K562 (cell line): Measurements from ENCODE around the gene PPT1. TPM values are rescaled to one million over a fixed set of nuclear protein-coding genes. Genes with fewer than 3 reads are reported as not detected.

Experiments used
- BRF1 ChIP-seq: IDR thresholded peaks from 3 replicates; pipeline ENCODE4 v1.6.1; 2011; ENCODE audit warnings: borderline replicate concordance, mild to moderate bottlenecking; ENCODE audit not compliant: insufficient read length; ENCODE audit errors: extremely low read depth
- FOS ChIP-seq: IDR thresholded peaks from 3 replicates; pipeline ENCODE4 v1.6.1; 2011; ENCODE audit not compliant: insufficient read length; ENCODE audit errors: extremely low read depth
- GATAD2A ChIP-seq: fragments of 450-650 bp; IDR thresholded peaks from 2 replicates; pipeline ENCODE4 v1.6.1; 2017
- KDM1A ChIP-seq, 2 experiments: fragments of 450-650 bp; IDR thresholded peaks; 2 replicates each; pipeline ENCODE4 v1.6.1; 2016; ENCODE audit warnings: mild to moderate bottlenecking in 2 of 2
- PHF20 ChIP-seq: fragments of 450-650 bp; IDR thresholded peaks from 2 replicates; pipeline ENCODE4 v1.6.1; 2018; ENCODE audit not compliant: partially characterized antibody
- POLR2AphosphoS2 ChIP-seq: IDR thresholded peaks from 2 replicates; pipeline ENCODE4 v1.6.1; 2012; ENCODE audit warnings: low read length, improper control_type of control experiment
- RAD21 ChIP-seq, 2 experiments: fragments of 250-450 bp in 1 of 2; fragments of 450-650 bp in 1 of 2; sonication (Bioruptor Pico) in 1 of 2; formaldehyde crosslinking in 1 of 2; IDR thresholded peaks in 1 of 2; conservative IDR thresholded peaks in 1 of 2; 2 replicates each; pipeline versions ENCODE4 v1.4.0 to v1.8.0; 2020 to 2022; ENCODE audit warnings: mild to moderate bottlenecking in 2 of 2, moderate library complexity in 1 of 2
- RBM22 ChIP-seq: fragments of 200-400 bp; formaldehyde crosslinking; IDR thresholded peaks from 2 replicates; pipeline ENCODE4 v1.6.1; 2018; ENCODE audit warnings: low read length, low read depth; ENCODE audit not compliant: poor library complexity, severe bottlenecking
- RHOXF2B ChIP-seq: fragments of 250-450 bp; sonication (Bioruptor Pico); conservative IDR thresholded peaks from 2 replicates; pipeline ENCODE4 v1.5.1; 2021
- RNF2 ChIP-seq: sonication (generic); IDR thresholded peaks from 2 replicates; pipeline ENCODE4 v1.6.1; 2016
- SAFB ChIP-seq: fragments of 200-400 bp; formaldehyde crosslinking; IDR thresholded peaks from 2 replicates; pipeline ENCODE4 v1.6.1; 2017; ENCODE audit warnings: low read depth, low read length, borderline replicate concordance
- SRSF7 ChIP-seq: fragments of 200-400 bp; formaldehyde crosslinking; optimal IDR thresholded peaks from 2 replicates; pipeline ENCODE3; 2017; ENCODE audit warnings: mild to moderate bottlenecking, low read depth, low read length
- ZBTB1 ChIP-seq: sonication (generic); formaldehyde crosslinking; IDR thresholded peaks from 2 replicates; pipeline ENCODE4 v1.8.1; 2023; ENCODE audit warnings: missing genetic modification reagents, low read depth, mild to moderate bottlenecking, borderline replicate concordance
- ZC3H8 ChIP-seq: fragments of 450-650 bp; IDR thresholded peaks from 2 replicates; pipeline ENCODE4 v1.6.1; 2017
- ZKSCAN8 ChIP-seq: fragments of 200-800 bp; sonication (Bioruptor generic); IDR thresholded peaks from 2 replicates; pipeline ENCODE4 v1.6.1; 2016; ENCODE audit warnings: missing genetic modification characterization, missing compliant biosample characterization
- ZNF12 ChIP-seq: sonication (generic); formaldehyde crosslinking; IDR thresholded peaks from 2 replicates; pipeline ENCODE4 v1.4.0; 2020; ENCODE audit warnings: mild to moderate bottlenecking, missing genetic modification reagents
- ZNF507 ChIP-seq: conservative IDR thresholded peaks from 2 replicates; pipeline ENCODE4 v1.6.1; 2017; ENCODE audit warnings: missing genetic modification characterization, missing compliant biosample characterization
- polyA plus RNA-seq, 8 experiments: library from polyadenylated mRNA; depleted of rRNA in 4 of 8; stranded (reverse) in 5 of 8; unstranded in 3 of 8; fragments of >200 nt; fragmentation: Nextera tagmentation in 2 of 8; fragmentation: Illumina TruSeq in 1 of 8; extraction: Ambion mirVana in 2 of 8; extraction: Trizol in 1 of 8; gene quantifications; 2 replicates each; pipeline versions ENCODE4 v1.2.1 to v1.2.3, GENCODE V29; 2011 to 2014; ENCODE audit warnings: inconsistent platforms in 1 of 8, missing spikeins in 1 of 8
- total RNA-seq, 7 experiments: library from RNA; depleted of rRNA in 6 of 7; stranded (reverse); fragments of >200 nt in 6 of 7; fragmentation: Illumina TruSeq in 2 of 7; extraction: Trizol in 2 of 7; gene quantifications; 2 replicates each; pipeline versions ENCODE4 v1.2.1 to v1.2.3, GENCODE V29; 2011 to 2021; ENCODE audit warnings: low replicate concordance in 1 of 7
- TF ChIP-seq, protein P1 (sequence below): fragments of 450-650 bp; formaldehyde crosslinking; IDR thresholded peaks from 2 replicates; pipeline ENCODE4 v1.4.0; 2022; ENCODE audit warnings: missing genetic modification characterization
- TF ChIP-seq, protein P2 (sequence below): fragments of 250-450 bp; sonication (Bioruptor Pico); IDR thresholded peaks from 2 replicates; pipeline ENCODE4 v1.5.0; 2021; ENCODE audit warnings: mild to moderate bottlenecking, borderline replicate concordance
- TF ChIP-seq, protein P3 (sequence below): fragments of 450-650 bp; IDR thresholded peaks from 2 replicates; pipeline ENCODE4 v1.6.1; 2016; ENCODE audit warnings: mild to moderate bottlenecking
- TF ChIP-seq, protein P4 (sequence below): fragments of 200-800 bp; sonication (Bioruptor generic); IDR thresholded peaks from 2 replicates; pipeline ENCODE4 v1.6.1; 2017; ENCODE audit warnings: missing genetic modification characterization, missing compliant biosample characterization

PPT1 gene
- total and polyA plus RNA-seq, 9 of the 15 experiments (the other 6 are each of a cell fraction or from before 2014, with no cell fraction given): 72.2 to 285 (median 143) TPM

DNA sequence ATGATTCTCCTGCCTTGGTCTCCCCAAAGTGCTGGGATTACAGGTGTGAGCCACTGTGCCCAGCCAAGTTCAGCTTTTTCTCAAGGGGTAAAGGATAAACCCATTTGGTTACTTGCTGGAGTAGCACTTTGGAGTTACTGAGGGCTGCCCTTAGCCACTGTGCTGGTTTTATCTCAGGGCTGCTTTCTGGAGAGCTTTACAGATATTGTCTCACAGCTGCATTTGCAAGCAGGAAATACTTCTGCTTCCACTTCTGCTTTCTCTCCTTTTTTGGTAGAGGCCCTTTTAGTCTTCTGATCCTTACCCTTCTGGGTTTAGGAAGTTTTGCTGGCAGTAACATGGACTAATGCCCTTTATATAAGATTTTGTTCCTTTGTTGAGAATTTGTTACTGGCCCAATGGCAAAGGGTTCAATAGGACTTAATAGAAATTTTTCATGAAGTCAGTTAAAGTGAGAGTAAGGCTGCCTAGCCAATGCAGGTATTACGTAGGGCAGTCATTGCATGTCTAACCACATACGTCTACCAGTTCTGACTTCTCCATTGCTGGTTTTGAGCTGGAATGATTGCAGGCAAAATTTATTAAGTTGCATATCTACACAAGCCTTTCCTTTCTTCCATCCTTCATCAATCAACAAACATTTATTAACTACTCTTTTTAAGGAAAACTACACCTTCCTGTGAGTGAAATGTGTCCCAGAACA is 32.1 kb downstream of the PPT1 start (continued):
- TF ChIP-seq, protein P1, sequence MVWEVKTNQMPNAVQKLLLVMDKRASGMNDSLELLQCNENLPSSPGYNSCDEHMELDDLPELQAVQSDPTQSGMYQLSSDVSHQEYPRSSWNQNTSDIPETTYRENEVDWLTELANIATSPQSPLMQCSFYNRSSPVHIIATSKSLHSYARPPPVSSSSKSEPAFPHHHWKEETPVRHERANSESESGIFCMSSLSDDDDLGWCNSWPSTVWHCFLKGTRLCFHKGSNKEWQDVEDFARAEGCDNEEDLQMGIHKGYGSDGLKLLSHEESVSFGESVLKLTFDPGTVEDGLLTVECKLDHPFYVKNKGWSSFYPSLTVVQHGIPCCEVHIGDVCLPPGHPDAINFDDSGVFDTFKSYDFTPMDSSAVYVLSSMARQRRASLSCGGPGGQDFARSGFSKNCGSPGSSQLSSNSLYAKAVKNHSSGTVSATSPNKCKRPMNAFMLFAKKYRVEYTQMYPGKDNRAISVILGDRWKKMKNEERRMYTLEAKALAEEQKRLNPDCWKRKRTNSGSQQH (CRISPR knock-in tag): no peak
- TF ChIP-seq ZC3H8 (no peak), RNF2 (no peak), ZNF12 (CRISPR knock-in tag) (no peak), SRSF7 (no peak), GATAD2A (no peak), ZKSCAN8 (CRISPR knock-in tag) (no peak), KDM1A (IDR thresholded peaks at IDR 0.05) (no peak), RAD21 (CRISPR knock-in tag; conservative IDR thresholded peaks at IDR 0.05 in 1 of 2, IDR thresholded peaks at IDR 0.05 in 1 of 2) (peak in 1 of 2 experiments; percentile 29; a peak in 2 of 4 replicates), PHF20 (no peak), RHOXF2B (CRISPR knock-in tag) (no peak), RBM22 (no peak), SAFB (no peak), ZBTB1 (no peak), ZNF507 (tag) (no peak), FOS (no peak), BRF1 (no peak), POLR2AphosphoS2 (no peak)
- TF ChIP-seq, protein P2, sequence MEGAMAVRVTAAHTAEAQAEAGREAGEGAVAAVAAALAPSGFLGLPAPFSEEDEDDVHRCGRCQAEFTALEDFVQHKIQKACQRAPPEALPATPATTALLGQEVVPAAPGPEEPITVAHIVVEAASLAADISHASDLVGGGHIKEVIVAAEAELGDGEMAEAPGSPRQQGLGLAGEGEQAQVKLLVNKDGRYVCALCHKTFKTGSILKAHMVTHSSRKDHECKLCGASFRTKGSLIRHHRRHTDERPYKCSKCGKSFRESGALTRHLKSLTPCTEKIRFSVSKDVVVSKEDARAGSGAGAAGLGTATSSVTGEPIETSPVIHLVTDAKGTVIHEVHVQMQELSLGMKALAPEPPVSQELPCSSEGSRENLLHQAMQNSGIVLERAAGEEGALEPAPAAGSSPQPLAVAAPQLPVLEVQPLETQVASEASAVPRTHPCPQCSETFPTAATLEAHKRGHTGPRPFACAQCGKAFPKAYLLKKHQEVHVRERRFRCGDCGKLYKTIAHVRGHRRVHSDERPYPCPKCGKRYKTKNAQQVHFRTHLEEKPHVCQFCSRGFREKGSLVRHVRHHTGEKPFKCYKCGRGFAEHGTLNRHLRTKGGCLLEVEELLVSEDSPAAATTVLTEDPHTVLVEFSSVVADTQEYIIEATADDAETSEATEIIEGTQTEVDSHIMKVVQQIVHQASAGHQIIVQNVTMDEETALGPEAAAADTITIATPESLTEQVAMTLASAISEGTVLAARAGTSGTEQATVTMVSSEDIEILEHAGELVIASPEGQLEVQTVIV (CRISPR knock-in tag): no peak
- TF ChIP-seq, protein P3, sequence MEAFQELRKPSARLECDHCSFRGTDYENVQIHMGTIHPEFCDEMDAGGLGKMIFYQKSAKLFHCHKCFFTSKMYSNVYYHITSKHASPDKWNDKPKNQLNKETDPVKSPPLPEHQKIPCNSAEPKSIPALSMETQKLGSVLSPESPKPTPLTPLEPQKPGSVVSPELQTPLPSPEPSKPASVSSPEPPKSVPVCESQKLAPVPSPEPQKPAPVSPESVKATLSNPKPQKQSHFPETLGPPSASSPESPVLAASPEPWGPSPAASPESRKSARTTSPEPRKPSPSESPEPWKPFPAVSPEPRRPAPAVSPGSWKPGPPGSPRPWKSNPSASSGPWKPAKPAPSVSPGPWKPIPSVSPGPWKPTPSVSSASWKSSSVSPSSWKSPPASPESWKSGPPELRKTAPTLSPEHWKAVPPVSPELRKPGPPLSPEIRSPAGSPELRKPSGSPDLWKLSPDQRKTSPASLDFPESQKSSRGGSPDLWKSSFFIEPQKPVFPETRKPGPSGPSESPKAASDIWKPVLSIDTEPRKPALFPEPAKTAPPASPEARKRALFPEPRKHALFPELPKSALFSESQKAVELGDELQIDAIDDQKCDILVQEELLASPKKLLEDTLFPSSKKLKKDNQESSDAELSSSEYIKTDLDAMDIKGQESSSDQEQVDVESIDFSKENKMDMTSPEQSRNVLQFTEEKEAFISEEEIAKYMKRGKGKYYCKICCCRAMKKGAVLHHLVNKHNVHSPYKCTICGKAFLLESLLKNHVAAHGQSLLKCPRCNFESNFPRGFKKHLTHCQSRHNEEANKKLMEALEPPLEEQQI: no peak
- TF ChIP-seq, protein P4, sequence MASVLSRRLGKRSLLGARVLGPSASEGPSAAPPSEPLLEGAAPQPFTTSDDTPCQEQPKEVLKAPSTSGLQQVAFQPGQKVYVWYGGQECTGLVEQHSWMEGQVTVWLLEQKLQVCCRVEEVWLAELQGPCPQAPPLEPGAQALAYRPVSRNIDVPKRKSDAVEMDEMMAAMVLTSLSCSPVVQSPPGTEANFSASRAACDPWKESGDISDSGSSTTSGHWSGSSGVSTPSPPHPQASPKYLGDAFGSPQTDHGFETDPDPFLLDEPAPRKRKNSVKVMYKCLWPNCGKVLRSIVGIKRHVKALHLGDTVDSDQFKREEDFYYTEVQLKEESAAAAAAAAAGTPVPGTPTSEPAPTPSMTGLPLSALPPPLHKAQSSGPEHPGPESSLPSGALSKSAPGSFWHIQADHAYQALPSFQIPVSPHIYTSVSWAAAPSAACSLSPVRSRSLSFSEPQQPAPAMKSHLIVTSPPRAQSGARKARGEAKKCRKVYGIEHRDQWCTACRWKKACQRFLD (CRISPR knock-in tag): peak; percentile 63; the same call in 1 of the 2 replicates
